K562 (cell line): ENCODE data around the gene SELL. TPM values are rescaled to one million over a fixed set of nuclear protein-coding genes. Genes with fewer than 3 reads are reported as not detected.

Source experiments
- ATAC-seq: fragments of 200-7000 bp; cut with Tn5 transposase; 3 replicates; pipeline ENCODE4 v1.9.1; 2020; ENCODE audit warnings: moderate library complexity
- BruUV-seq: library from RNA; stranded (reverse); fragments of 400-500 nt; replicated peaks from 2 replicates; lab custom pipeline; 2021; lab: Mats Ljungman, UMichigan
- CTCF ChIA-PET: fragments of 300-600 bp; formaldehyde crosslinking; extraction: SDS; loops from one replicate; lab custom pipeline; 2021; ENCODE audit warnings: low intra/inter-chr PET ratio; lab: Yijun Ruan, JAX
- POLR2A ChIA-PET: fragments of 300-600, 350-650 bp; sonication (Branson Sonifier 250); formaldehyde crosslinking; extraction: SDS; loops from one replicate; lab custom pipeline; 2021; ENCODE audit warnings: antibody characterized with exemption, inconsistent platforms; lab: Yijun Ruan, JAX
- DNase-seq, 4 experiments: peaks; one replicate each; pipeline versions ENCODE4 v3.0.0 to v3.0.0-alpha.2; 2011 to 2018; ENCODE audit warnings: low spot score in 3 of 4, mixed read lengths in 3 of 4; ENCODE audit errors: extremely low read depth in 1 of 4
- FAIRE-seq: peaks from 2 replicates; lab custom pipeline; 2011; peaks lifted over from hg19 to GRCh38; lab: Jason Lieb, UNC
- H2AFZ ChIP-seq: 2 replicates; pipeline ENCODE4 v1.6.0; 2011; ENCODE audit warnings: low read depth, low read length, control low read depth, inconsistent platforms
- H3K27ac ChIP-seq: fragments of 200-600 bp; 3 replicates; pipeline ENCODE4 v1.8.0; 2011; ENCODE audit warnings: low read depth, mild to moderate bottlenecking, control low read depth, inconsistent platforms, low read length, moderate library complexity, mixed read lengths; ENCODE audit errors: extremely low read depth
- H3K27me3 ChIP-seq, 2 experiments: fragments of 300-600 bp in 1 of 2; 2 replicates in 1 of 2; 3 replicates in 1 of 2; pipeline versions ENCODE4 v1.6.0 to v1.8.0; 2011; ENCODE audit warnings: inconsistent platforms in 2 of 2, low read length in 2 of 2, mild to moderate bottlenecking in 1 of 2, mixed read lengths in 1 of 2, moderate library complexity in 1 of 2; ENCODE audit not compliant: control insufficient read depth in 2 of 2, insufficient read depth in 2 of 2
- H3K36me3 ChIP-seq: fragments of 300-600 bp; 3 replicates; pipeline ENCODE4 v1.8.0; 2011; ENCODE audit warnings: mild to moderate bottlenecking, low read length, inconsistent platforms; ENCODE audit not compliant: control insufficient read depth, insufficient read depth
- H3K4me1 ChIP-seq, 2 experiments: fragments of 200-600 bp in 1 of 2; replicated peaks in 1 of 2; 2 replicates in 1 of 2; 3 replicates in 1 of 2; pipeline versions ENCODE4 v1.5.1 to v1.8.0; 2011; ENCODE audit warnings: inconsistent platforms in 2 of 2, low read length in 2 of 2, mild to moderate bottlenecking in 1 of 2, mixed read lengths in 1 of 2, moderate library complexity in 1 of 2; ENCODE audit not compliant: control insufficient read depth in 2 of 2, insufficient read depth in 2 of 2
- H3K4me2 ChIP-seq: 2 replicates; pipeline ENCODE4 v1.6.1; 2011; ENCODE audit warnings: low read length, control low read depth, inconsistent platforms, mixed read lengths; ENCODE audit not compliant: insufficient read depth
- H3K4me3 ChIP-seq: fragments of 200-600 bp; sonication (generic), shearing (Covaris generic); 2 replicates; pipeline ENCODE4 v1.5.1; 2016; ENCODE audit warnings: control low read depth, inconsistent platforms
- H3K79me2 ChIP-seq: fragments of 200-600 bp; 3 replicates; pipeline ENCODE4 v1.8.0; 2011; ENCODE audit warnings: low read length, inconsistent platforms; ENCODE audit not compliant: control insufficient read depth, insufficient read depth
- H3K9ac ChIP-seq, 2 experiments: 2 replicates each; pipeline versions ENCODE4 v1.6.0 to v1.6.1; 2011; ENCODE audit warnings: low read depth in 2 of 2, low read length in 2 of 2, control low read depth in 1 of 2, inconsistent platforms in 1 of 2, mild to moderate bottlenecking in 1 of 2, mixed read lengths in 1 of 2; ENCODE audit not compliant: insufficient read depth in 1 of 2
- H3K9me1 ChIP-seq: one replicate; pipeline ENCODE4 v1.6.0; 2011; ENCODE audit warnings: inconsistent platforms, mild to moderate bottlenecking, low read length, moderate library complexity; ENCODE audit not compliant: control insufficient read depth, insufficient read depth
- H3K9me3 ChIP-seq: replicated peaks from 2 replicates; pipeline ENCODE4 v1.5.1; 2011; ENCODE audit warnings: low read depth, low read length, inconsistent platforms; ENCODE audit not compliant: control insufficient read depth, insufficient read depth
- H4K20me1 ChIP-seq: replicated peaks from 2 replicates; pipeline ENCODE4 v1.6.1; 2011; ENCODE audit warnings: low read length, inconsistent platforms, mixed read lengths; ENCODE audit not compliant: control insufficient read depth, insufficient read depth
- CHD4 ChIP-seq: fragments of 200-600 bp; sonication (generic); IDR thresholded peaks from 3 replicates; pipeline ENCODE4 v1.6.1; 2012; ENCODE audit warnings: low read depth, mild to moderate bottlenecking, mixed read lengths, low read length, inconsistent platforms; ENCODE audit not compliant: insufficient read depth, insufficient replicate concordance, poor library complexity, severe bottlenecking
- KLF10 ChIP-seq: fragments of 250-450 bp; sonication (Bioruptor Pico); IDR thresholded peaks from 2 replicates; pipeline ENCODE4 v1.6.1; 2021; ENCODE audit warnings: matching md5 sums
- KLF13 ChIP-seq: fragments of 450-650 bp; IDR thresholded peaks from 2 replicates; pipeline ENCODE4 v1.6.1; 2016; ENCODE audit warnings: missing genetic modification characterization, low read depth, mild to moderate bottlenecking, missing compliant biosample characterization, moderate library complexity, borderline replicate concordance
- NFATC3 ChIP-seq: fragments of 450-650 bp; IDR thresholded peaks from 2 replicates; pipeline ENCODE4 v1.6.1; 2017; ENCODE audit warnings: mild to moderate bottlenecking
- PYGO2 ChIP-seq: fragments of 450-650 bp; IDR thresholded peaks from 2 replicates; pipeline ENCODE4 v1.6.1; 2016; ENCODE audit warnings: mild to moderate bottlenecking, missing genetic modification characterization, moderate library complexity, missing compliant biosample characterization
- ZNF165 ChIP-seq: fragments of 250-450 bp; sonication (Bioruptor Pico); IDR thresholded peaks from 2 replicates; pipeline ENCODE4 v1.4.0; 2020; ENCODE audit warnings: borderline replicate concordance
- WGBS: fragments of 100-300 bp; shearing (Covaris generic); methylation state at CpG from one replicate; pipeline ENCODE4 v1.1.6; 2016; ENCODE audit warnings: low coverage, mixed read lengths; ENCODE audit not compliant: insufficient coverage; ENCODE audit errors: missing lambda C conversion rate; 5-methylcytosine and 5-hydroxymethylcytosine counted together
- in situ Hi-C: fragments of 300-500 bp; cut with MboI; formaldehyde crosslinking; loops from 4 replicates; pipeline ENCODE4 v1.15.0; 2018; ENCODE audit warnings: inconsistent platforms, mixed read lengths
- intact Hi-C: fragments of 100-400 bp; cut with micrococcal nuclease; formaldehyde crosslinking; loops from 2 replicates; pipeline ENCODE4 v1.14.2; 2022
- polyA plus RNA-seq, 8 experiments: library from polyadenylated mRNA; depleted of rRNA in 4 of 8; stranded (reverse) in 5 of 8; unstranded in 3 of 8; fragments of >200 nt; fragmentation: Nextera tagmentation in 2 of 8; fragmentation: Illumina TruSeq in 1 of 8; extraction: Ambion mirVana in 2 of 8; extraction: Trizol in 1 of 8; gene quantifications; 2 replicates each; pipeline versions ENCODE4 v1.2.1 to v1.2.3, GENCODE V29; 2011 to 2014; ENCODE audit warnings: inconsistent platforms in 1 of 8, missing spikeins in 1 of 8
- total RNA-seq, 7 experiments: library from RNA; depleted of rRNA in 6 of 7; stranded (reverse); fragments of >200 nt in 6 of 7; fragmentation: Illumina TruSeq in 2 of 7; extraction: Trizol in 2 of 7; gene quantifications; 2 replicates each; pipeline versions ENCODE4 v1.2.1 to v1.2.3, GENCODE V29; 2011 to 2021; ENCODE audit warnings: low replicate concordance in 1 of 7

Gene SELL
- total and polyA plus RNA-seq, 9 of the 15 experiments (the other 6 are each of a cell fraction or from before 2014, with no cell fraction given) = 0.51 TPM; not detected in 8

DNA sequence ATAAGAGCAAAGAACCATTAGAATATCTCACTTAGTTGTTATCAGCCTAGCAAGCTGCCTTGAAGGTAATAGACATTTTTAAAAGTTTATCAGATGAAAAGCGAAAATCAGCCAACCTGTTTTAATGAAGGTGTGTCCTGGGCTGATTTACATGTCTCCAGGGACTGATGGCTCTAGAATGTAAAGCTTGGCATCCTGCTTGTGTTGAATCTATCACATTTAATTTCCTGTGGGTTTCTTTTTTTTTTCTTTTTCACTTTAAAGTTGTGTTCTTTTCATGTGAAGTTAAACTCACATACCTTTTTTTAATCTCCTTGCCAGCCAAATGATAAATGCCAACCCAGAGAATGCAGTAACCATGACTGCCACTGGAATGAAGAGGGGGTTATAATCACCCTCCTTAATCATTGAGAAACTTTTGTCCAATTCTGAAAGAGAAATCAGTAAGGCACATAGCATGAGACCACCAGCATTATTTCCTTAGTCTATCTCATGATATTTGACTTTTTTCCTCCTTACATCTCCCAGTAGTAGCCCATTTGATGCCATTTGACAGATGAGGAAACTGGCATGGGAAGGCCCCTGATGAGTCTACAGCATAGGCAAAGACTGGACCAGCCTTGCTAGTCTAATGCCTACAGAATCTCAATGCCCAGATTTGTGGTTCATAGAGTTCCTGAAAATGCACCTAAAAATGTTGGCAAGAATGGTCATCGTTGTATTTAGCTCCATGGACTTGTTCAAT lies 10.0 kb downstream of the SELL start:
- no peak overlapping the region for H2AFZ ChIP-seq
- H3K9me1 ChIP-seq = no peaks in the 10 kb centered on the region
- H3K36me3 ChIP-seq = no peaks in the 10 kb centered on the region
- in situ Hi-C loops = no loop called here
- no peak for DNase-seq
- no peaks in the 10 kb centered on the region for H3K27me3 ChIP-seq
- no peaks in the 10 kb centered on the region for H3K9me3 ChIP-seq
- WGBS = 0% methylated on average over 2 of the region's 2 CpGs
- FAIRE-seq = no peak
- no peak overlapping the region for H3K9ac ChIP-seq
- CTCF ChIA-PET = no interaction called here
- H3K4me2 ChIP-seq = no peak overlapping the region
- no TSS peak for BruUV-seq
- H3K27ac ChIP-seq = no peak overlapping the region
- H3K79me2 ChIP-seq = no peaks in the 10 kb centered on the region
- H4K20me1 ChIP-seq = no peaks in the 10 kb centered on the region
- H3K4me1 ChIP-seq = no peaks in the 10 kb centered on the region
- ATAC-seq = no peak
- intact Hi-C loops = loop anchor here (10.0 kb wide), 1 partner anchor 237 kb away; no protein-coding TSS in a partner anchor
- H3K4me3 ChIP-seq = no peak overlapping the region
- TF ChIP-seq CHD4 (no peak), ZNF165 (CRISPR knock-in tag) (no peak), KLF13 (tag) (no peak), PYGO2 (tag) (no peak), NFATC3 (no peak), KLF10 (no peak)
- TF ChIP-seq, all 486 proteins: peak for 0
- POLR2A ChIA-PET = no interaction called here
